GM21723 (cell line): ENCODE measurements around the gene CDC20.

Experiments
- ATAC-seq: cut with Tn5 transposase; IDR thresholded peaks from one replicate; pipeline ENCODE4 v1.9.1; 2021; ENCODE audit warnings: mild to moderate bottlenecking, moderate library complexity; ENCODE audit not compliant: unreplicated experiment

The CDC20 gene

GRCh38 chr1:43327549-43328292 is 31.1 kb upstream of the CDC20 start:
- ATAC-seq = no peak

- no peak for ATAC-seq
These were observed 28.6 kb upstream of the CDC20 start for GRCh38 chr1:43329995-43330751.

GRCh38 chr1:43331688-43332087 is 27.1 kb upstream of the CDC20 start:
- no peak for ATAC-seq

GRCh38 chr1:43334453-43335205 is 24.2 kb upstream of the CDC20 start:
- ATAC-seq = no peak

- ATAC-seq = no peak
These were observed 21.2 kb upstream of the CDC20 start, which contains the start of gene MPL for GRCh38 chr1:43337588-43337987. MPL (plus strand) TSS chr1:43337818; CDS start chr1:43337849, 31 bp downstream.

- no peak for ATAC-seq
These were observed 20.8 kb upstream of the CDC20 start for GRCh38 chr1:43338001-43338400.

GRCh38 chr1:43339584-43340232 is 19.1 kb upstream of the CDC20 start:
- ATAC-seq = no peak

GRCh38 chr1:43340559-43340958 is 18.2 kb upstream of the CDC20 start:
- no peak for ATAC-seq

GRCh38 chr1:43344267-43344850 is 14.4 kb upstream of the CDC20 start:
- no peak for ATAC-seq

GRCh38 chr1:43345120-43345519 is 13.7 kb upstream of the CDC20 start:
- ATAC-seq = no peak

GRCh38 chr1:43346636-43347035 is 12.1 kb upstream of the CDC20 start:
- no peak for ATAC-seq

GRCh38 chr1:43348343-43348808 is 10.4 kb upstream of the CDC20 start:
- ATAC-seq = no peak

- no peak for ATAC-seq
These were observed 9.8 kb upstream of the CDC20 start for GRCh38 chr1:43348809-43349593.

- ATAC-seq = no peak
These were observed 9.0 kb upstream of the CDC20 start for GRCh38 chr1:43349594-43350306.

GRCh38 chr1:43350976-43351375 is 7.8 kb upstream of the CDC20 start:
- no peak for ATAC-seq

GRCh38 chr1:43351421-43352350 is 7.1 kb upstream of the CDC20 start:
- no peak for ATAC-seq

GRCh38 chr1:43352351-43352705 is 6.5 kb upstream of the CDC20 start:
- ATAC-seq = no peak

- ATAC-seq = no peak
These were observed 5.9 kb upstream of the CDC20 start for GRCh38 chr1:43352881-43353280.
